Activated naive CD8-positive, alpha-beta T cell (primary cell): ENCODE measurements around the gene SNX9.
"Not testable (repeated sequence)": the region's sequence is repeated elsewhere in the genome, so short reads cannot be mapped to it uniquely, and the experiment has no call there.

Source experiments
- H3K27ac Mint-ChIP-seq: one replicate; pipeline ENCODE4 v1.8.0; 2021; ENCODE audit warnings: mixed read lengths
- H3K27me3 Mint-ChIP-seq: one replicate; pipeline ENCODE4 v1.8.0; 2021; ENCODE audit warnings: mixed read lengths
- H3K36me3 Mint-ChIP-seq: one replicate; pipeline ENCODE4 v1.8.0; 2021; ENCODE audit warnings: mixed read lengths
- H3K4me1 Mint-ChIP-seq: one replicate; pipeline ENCODE4 v1.8.0; 2021; ENCODE audit warnings: low read depth, mixed read lengths
- H3K4me3 Mint-ChIP-seq: one replicate; pipeline ENCODE4 v1.8.0; 2021; ENCODE audit warnings: mild to moderate bottlenecking, mixed read lengths
- H3K9me3 Mint-ChIP-seq: one replicate; pipeline ENCODE4 v1.8.0; 2021; ENCODE audit warnings: low read depth, mixed read lengths

The SNX9 gene

GRCh38 chr6:157853902-157854502 lies 31.0 kb downstream of the SNX9 start:
- Mint-ChIP-seq H3K4me3 (no peak overlapping the region), H3K36me3 (peaks cover 30% of the 10 kb centered on the region), H3K27me3 (no peaks in the 10 kb centered on the region), H3K4me1 (peaks cover 71% of the 10 kb centered on the region), H3K27ac (no peak overlapping the region), H3K9me3 (peaks cover 13% of the 10 kb centered on the region)

- H3K9me3 Mint-ChIP-seq: peaks cover 13% of the 10 kb centered on the region
- H3K4me1 Mint-ChIP-seq: peaks cover 71% of the 10 kb centered on the region
Measured at GRCh38 chr6:157855325-157855724, 32.3 kb downstream of the SNX9 start.

GRCh38 chr6:157855804-157856203 lies 32.8 kb downstream of the SNX9 start:
- H3K36me3 Mint-ChIP-seq: peaks cover 22% of the 10 kb centered on the region
- H3K27ac Mint-ChIP-seq, H3K27me3 Mint-ChIP-seq: not testable (repeated sequence)
- peak overlapping the region; percentile 30 for H3K4me3 Mint-ChIP-seq
- peaks cover 13% of the 10 kb centered on the region for H3K9me3 Mint-ChIP-seq
- H3K4me1 Mint-ChIP-seq: peaks cover 74% of the 10 kb centered on the region

More at GRCh38 chr6:157855325-157855724, 32.3 kb downstream of the SNX9 start:
- H3K36me3 Mint-ChIP-seq: peaks cover 22% of the 10 kb centered on the region
- H3K27me3 Mint-ChIP-seq: no peaks in the 10 kb centered on the region
- H3K27ac Mint-ChIP-seq: no peak overlapping the region
- H3K4me3 Mint-ChIP-seq: peak overlapping the region; percentile 30

GRCh38 chr6:157858664-157859063 lies 35.6 kb downstream of the SNX9 start:
- Mint-ChIP-seq H3K4me3 (peak overlapping the region; percentile 28), H3K27ac (peak overlapping the region; percentile 66), H3K9me3 (peaks cover 13% of the 10 kb centered on the region), H3K4me1 (peaks cover 92% of the 10 kb centered on the region), H3K36me3 (peaks cover 23% of the 10 kb centered on the region)
- H3K27me3 Mint-ChIP-seq: not testable (repeated sequence)

GRCh38 chr6:157859775-157860504 lies 36.9 kb downstream of the SNX9 start:
- Mint-ChIP-seq H3K27ac (peak overlapping the region; percentile 50), H3K27me3 (no peaks in the 10 kb centered on the region), H3K4me1 (peaks cover 91% of the 10 kb centered on the region)

GRCh38 chr6:157860505-157860991 lies 37.5 kb downstream of the SNX9 start:
- H3K27me3 Mint-ChIP-seq: no peaks in the 10 kb centered on the region
- peaks cover 8% of the 10 kb centered on the region for H3K9me3 Mint-ChIP-seq
- peak overlapping the region; percentile 50 for H3K27ac Mint-ChIP-seq
- peaks cover 87% of the 10 kb centered on the region for H3K4me1 Mint-ChIP-seq
- H3K36me3 Mint-ChIP-seq: peaks cover 19% of the 10 kb centered on the region
- H3K4me3 Mint-ChIP-seq: peak overlapping the region; percentile 48

More at GRCh38 chr6:157859775-157860504, 36.9 kb downstream of the SNX9 start:
- Mint-ChIP-seq H3K9me3 (peaks cover 11% of the 10 kb centered on the region), H3K4me3 (peak overlapping the region; percentile 48), H3K36me3 (peaks cover 22% of the 10 kb centered on the region)

GRCh38 chr6:157861184-157861583 lies 38.1 kb downstream of the SNX9 start:
- Mint-ChIP-seq H3K27ac (no peak overlapping the region), H3K36me3 (peaks cover 19% of the 10 kb centered on the region), H3K4me3 (no peak overlapping the region), H3K9me3 (peaks cover 8% of the 10 kb centered on the region), H3K4me1 (peaks cover 85% of the 10 kb centered on the region), H3K27me3 (no peaks in the 10 kb centered on the region)

GRCh38 chr6:157861814-157862213 lies 38.8 kb downstream of the SNX9 start:
- no peak overlapping the region for H3K4me3 Mint-ChIP-seq
- H3K36me3 Mint-ChIP-seq: peaks cover 19% of the 10 kb centered on the region
- no peaks in the 10 kb centered on the region for H3K27me3 Mint-ChIP-seq
- no peak overlapping the region for H3K27ac Mint-ChIP-seq
- H3K4me1 Mint-ChIP-seq: peaks cover 80% of the 10 kb centered on the region
- H3K9me3 Mint-ChIP-seq: peaks cover 8% of the 10 kb centered on the region

- H3K27ac Mint-ChIP-seq: peak overlapping the region; percentile 81
- peaks cover 72% of the 10 kb centered on the region for H3K4me1 Mint-ChIP-seq
- no peaks in the 10 kb centered on the region for H3K27me3 Mint-ChIP-seq
- H3K36me3 Mint-ChIP-seq: peaks cover 22% of the 10 kb centered on the region
- peaks cover 8% of the 10 kb centered on the region for H3K9me3 Mint-ChIP-seq
- no peak overlapping the region for H3K4me3 Mint-ChIP-seq
Measured at GRCh38 chr6:157862706-157863105, 39.7 kb downstream of the SNX9 start.

GRCh38 chr6:157864185-157864761 lies 41.2 kb downstream of the SNX9 start:
- no peak overlapping the region for H3K4me3 Mint-ChIP-seq
- H3K27ac Mint-ChIP-seq: peak overlapping the region; percentile 81
- no peaks in the 10 kb centered on the region for H3K27me3 Mint-ChIP-seq
- H3K36me3 Mint-ChIP-seq: peaks cover 16% of the 10 kb centered on the region
- H3K4me1 Mint-ChIP-seq: peaks cover 58% of the 10 kb centered on the region
- H3K9me3 Mint-ChIP-seq: peaks cover 8% of the 10 kb centered on the region

GRCh38 chr6:157865249-157865648 lies 42.2 kb downstream of the SNX9 start:
- H3K4me3 Mint-ChIP-seq: no peak overlapping the region
- peaks cover 8% of the 10 kb centered on the region for H3K9me3 Mint-ChIP-seq
- H3K27me3 Mint-ChIP-seq: no peaks in the 10 kb centered on the region
- peak overlapping the region; percentile 68 for H3K27ac Mint-ChIP-seq
- H3K4me1 Mint-ChIP-seq: peaks cover 48% of the 10 kb centered on the region
- H3K36me3 Mint-ChIP-seq: peaks cover 16% of the 10 kb centered on the region

GRCh38 chr6:157867155-157867559 lies 44.1 kb downstream of the SNX9 start:
- Mint-ChIP-seq H3K9me3 (peaks cover 8% of the 10 kb centered on the region), H3K36me3 (peaks cover 16% of the 10 kb centered on the region), H3K27me3 (no peaks in the 10 kb centered on the region), H3K4me1 (peaks cover 29% of the 10 kb centered on the region), H3K4me3 (peak overlapping the region; percentile 57), H3K27ac (peak overlapping the region; percentile 77)

GRCh38 chr6:157867981-157868380 lies 44.9 kb downstream of the SNX9 start:
- Mint-ChIP-seq H3K27ac (no peak overlapping the region), H3K4me1 (peaks cover 29% of the 10 kb centered on the region), H3K9me3 (peaks cover 6% of the 10 kb centered on the region), H3K4me3 (no peak overlapping the region), H3K36me3 (peaks cover 11% of the 10 kb centered on the region), H3K27me3 (no peaks in the 10 kb centered on the region)

- Mint-ChIP-seq H3K36me3 (peaks cover 5% of the 10 kb centered on the region), H3K27ac (no peak overlapping the region), H3K9me3 (no peaks in the 10 kb centered on the region), H3K4me3 (no peak overlapping the region), H3K27me3 (no peaks in the 10 kb centered on the region), H3K4me1 (peaks cover 24% of the 10 kb centered on the region)
Measured at GRCh38 chr6:157868835-157869234, 45.8 kb downstream of the SNX9 start.

- Mint-ChIP-seq H3K4me3 (no peak overlapping the region), H3K27me3 (no peaks in the 10 kb centered on the region), H3K9me3 (no peaks in the 10 kb centered on the region), H3K4me1 (peaks cover 23% of the 10 kb centered on the region), H3K36me3 (peaks cover 8% of the 10 kb centered on the region), H3K27ac (no peak overlapping the region)
Measured at GRCh38 chr6:157869673-157870302, 46.7 kb downstream of the SNX9 start.
